IPS DF 4.7 (cell line): ENCODE measurements around the gene DCBLD2.
"Not testable (repeated sequence)": the region's sequence is repeated elsewhere in the genome, so short reads cannot be mapped to it uniquely, and the experiment has no call there.

ENCODE experiments used
- DNase-seq: peaks from one replicate; pipeline ENCODE4 v3.0.0-alpha.2; 2013; ENCODE audit warnings: low spot score; ENCODE audit errors: extremely low read depth

Gene DCBLD2

DNA sequence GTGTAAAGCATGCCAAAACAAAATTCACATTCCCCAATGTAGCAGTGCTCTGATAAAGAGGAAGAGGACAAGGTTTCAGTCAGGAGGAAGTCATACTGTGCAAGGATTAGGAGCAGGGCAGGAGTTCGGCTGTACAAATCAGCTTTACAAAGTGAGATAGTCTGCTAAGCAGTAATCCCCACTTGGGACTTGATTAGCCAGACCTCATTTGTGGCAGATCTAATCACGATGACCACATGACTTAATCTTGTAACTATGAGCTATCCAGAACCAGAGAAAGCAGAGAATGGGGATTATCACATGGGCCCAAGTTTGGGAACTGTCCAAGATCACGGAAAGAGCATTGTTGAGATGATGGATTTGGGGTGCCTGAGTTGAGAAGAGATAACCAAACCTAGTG lies 7.8 kb downstream of the DCBLD2 start:
- no peak for DNase-seq

DNA sequence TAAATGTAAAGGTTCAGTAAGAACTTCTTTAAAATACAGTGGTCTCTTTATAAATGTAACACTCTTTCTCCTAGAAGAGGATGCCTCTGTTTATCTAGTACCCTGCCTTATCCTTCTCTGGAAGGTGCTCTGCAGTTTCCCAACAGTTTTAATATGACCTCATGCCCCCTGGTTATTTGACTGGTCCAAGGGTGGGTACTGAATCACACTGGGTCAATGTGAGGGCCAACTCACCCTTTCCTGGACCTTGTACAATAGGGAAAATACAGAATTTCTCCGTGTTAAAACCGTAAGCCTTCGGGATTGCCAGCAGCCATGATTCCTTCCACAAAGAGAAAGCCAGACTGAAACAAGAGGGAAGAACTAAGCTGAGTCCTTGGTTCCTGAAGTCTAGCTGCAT lies 9.2 kb downstream of the DCBLD2 start:
- DNase-seq, result no peak

DNA sequence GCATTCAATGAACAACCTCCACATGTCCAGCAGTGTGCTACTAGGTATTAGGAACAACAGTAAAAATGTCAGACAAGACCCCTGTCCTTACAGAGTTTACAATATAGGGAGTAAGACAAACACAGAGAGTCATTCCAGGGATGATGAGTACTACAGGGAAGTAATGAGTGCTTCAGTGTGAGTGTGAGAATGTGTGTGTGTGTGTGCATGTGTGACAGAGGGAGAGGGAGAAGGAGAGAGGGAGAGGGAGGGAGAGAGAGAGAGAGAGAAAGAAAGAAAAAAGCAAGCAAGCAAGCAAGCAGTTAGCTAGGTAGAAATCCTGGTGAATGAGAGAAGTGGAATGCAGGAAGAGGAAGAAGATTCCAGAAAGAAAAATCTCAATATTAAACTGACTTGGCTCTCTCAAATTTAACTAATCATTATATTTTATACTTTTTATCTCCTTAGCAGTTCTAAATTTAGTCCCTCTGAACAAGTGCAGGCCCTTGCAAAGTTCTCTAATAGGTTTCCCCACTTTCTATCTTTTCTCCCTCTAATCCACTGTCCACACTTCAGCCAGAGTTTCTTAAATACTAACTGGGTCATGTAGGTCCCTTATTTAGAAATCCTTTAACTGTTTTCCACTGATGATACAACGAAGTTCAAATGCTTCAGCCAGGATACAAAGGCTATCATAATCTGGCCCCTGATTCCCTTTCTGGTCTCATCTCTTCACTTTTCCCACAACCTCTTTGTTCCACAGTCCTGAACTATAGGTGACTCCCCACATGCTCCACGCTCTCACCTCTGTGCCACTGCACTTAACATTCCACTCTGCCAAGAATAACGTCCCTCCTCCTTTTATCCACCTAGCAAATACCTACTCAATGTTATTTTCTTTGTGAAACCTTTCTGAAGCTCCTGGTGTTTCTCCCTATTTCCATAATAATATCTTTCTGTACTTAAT lies 10.3 kb downstream of the DCBLD2 start:
- no peak for DNase-seq

DNA sequence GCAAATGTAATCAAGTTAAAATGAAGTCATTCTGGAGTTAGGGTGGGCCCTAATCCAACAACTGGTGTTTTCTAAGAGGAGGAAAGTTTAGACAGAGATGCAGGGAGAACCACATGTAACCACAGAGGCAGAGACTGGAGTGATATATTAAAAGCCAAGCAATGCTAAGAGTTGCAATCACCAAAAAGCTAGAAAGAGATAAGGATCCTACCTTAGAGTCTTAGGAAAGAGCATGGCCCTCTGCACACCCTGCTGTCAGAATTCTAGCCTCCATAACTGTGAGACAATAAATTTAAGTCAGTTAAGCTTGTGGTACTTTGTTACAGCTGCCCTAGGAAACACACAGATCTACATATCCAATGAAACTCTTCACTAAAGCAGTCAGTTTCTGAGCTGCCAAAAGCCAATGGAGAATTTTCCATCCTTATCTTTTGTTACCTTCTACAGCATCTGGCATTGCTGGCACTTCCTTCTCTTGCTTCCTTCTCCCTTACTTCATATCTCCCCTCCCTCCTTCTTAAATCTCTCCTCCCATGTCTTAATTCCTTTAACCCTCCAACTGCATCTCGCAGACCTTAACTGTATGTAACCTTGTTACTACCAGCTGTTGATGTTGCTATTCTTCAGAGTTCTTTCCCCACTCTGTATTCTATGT lies 11.2 kb downstream of the DCBLD2 start:
- no peak for DNase-seq

DNA sequence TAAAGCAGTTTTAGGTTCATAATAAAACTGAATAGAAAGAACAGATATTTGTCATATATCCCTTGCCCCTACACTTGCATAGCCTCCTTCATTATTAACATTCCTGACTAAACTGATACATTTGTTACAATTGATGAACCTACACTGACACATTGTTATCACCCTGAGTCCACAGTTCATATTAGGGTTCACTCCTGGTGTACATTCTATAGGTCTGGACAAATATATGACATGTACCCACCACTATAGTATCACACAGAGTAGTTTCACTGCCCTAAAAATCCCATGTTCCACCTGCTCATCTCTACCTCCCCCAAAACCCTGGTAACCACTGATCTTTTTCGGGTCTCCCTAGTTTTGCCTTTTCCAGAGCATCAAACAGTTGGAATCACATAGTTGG lies 13.8 kb downstream of the DCBLD2 start:
- DNase-seq, result no peak

DNA sequence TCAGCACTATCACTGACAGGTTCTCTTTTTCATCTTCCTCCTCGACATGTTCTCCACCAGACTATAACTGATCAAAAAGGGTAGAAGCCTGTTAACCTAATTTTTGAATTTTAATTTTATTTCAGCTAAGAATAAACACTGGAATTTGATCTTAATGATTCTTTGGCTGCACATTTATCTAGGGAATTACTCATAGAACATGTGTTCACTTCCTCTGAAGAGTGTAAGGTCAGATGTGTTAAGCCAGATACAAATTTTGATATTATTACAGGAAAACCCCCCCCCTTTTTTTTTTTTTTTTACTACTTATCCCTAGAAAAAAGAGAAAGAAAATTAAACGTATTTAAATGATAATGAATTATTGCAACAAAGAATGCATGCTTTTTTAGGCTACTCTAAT lies 15.0 kb downstream of the DCBLD2 start:
- no peak for DNase-seq

DNA sequence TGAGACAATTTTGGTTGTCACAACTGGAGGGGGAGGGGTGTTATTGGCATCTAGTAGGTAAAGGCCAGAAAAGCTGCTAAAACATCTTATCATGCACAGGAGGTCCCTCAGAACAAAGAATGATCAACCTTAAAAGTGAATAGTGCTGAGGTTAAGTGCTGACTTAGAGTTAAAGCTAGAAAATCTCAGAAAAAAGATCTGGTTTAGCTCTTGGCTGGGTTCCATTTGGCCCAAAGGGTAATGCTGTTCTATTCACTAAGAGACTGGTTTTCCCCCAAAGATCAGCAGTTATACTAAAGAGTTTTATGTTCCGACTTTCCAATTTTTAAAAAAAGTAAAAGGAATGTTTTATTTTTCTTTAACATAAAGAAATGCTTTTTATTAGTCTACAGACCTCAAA lies 15.6 kb downstream of the DCBLD2 start:
- no peak for DNase-seq

DNA sequence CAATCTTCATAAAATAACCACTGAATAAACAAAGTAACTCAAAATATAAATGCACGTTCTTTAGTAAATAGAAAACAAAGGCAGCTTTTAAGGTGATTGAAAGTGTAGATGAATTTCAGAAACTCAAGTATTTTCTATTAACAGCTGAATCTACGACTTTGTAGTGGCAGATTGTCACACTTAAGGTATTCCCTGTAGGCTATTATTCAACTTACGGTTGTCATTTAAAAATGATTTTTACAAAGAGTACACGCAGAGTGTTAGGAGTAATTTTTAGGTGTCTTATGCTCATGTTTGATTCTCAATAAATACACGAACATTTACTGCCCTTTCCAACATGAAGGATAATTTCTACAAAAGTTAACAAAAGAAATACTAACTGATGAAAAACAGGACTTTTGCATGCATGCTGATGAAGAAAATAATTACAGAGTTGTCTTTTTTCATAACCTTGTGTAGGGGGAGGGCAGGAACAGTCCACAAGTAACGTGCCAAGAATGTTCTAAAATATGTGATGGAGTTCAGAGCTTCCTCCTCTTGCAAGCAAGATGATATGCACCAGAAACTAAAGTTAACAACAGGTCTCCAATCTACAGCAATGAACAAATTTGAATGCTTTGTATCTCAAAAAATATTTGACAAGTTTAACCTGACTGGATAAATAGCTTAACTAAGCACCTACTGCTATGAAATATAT lies 16.7 kb downstream of the DCBLD2 start:
- DNase-seq, result no peak

DNA sequence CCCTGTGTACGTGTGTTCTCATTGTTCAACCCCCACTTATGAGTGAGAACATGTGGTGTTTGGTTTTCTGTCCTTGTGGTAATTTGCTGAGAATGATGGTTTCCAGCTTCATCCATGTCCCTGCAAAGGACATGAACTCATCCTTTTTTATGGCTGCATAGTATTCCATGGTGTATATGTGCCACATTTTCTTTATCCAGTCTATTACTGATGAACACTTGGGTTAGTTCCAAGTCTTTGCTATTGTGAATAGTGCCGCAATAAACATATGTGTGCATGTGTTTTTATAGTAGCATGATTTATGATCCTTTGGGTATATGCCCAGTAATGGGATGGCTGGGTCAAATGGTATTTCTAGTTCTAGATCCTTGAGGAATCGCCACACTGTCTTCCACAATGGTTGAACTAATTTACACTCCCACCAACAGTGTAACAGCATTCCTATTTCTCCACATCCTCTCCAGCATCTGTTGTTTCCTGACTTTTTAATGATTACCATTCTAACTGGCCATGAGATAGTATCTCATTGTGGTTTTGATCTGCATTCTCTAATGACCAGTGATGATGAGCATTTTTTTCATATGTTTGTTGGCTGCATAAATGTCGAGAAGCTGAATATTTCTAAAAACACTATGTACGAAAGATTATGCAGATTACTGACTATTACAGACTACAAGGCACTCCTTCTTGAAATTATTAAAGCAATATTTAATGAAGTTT lies 18.7 kb downstream of the DCBLD2 start:
- DNase-seq, result not testable (repeated sequence)

DNA sequence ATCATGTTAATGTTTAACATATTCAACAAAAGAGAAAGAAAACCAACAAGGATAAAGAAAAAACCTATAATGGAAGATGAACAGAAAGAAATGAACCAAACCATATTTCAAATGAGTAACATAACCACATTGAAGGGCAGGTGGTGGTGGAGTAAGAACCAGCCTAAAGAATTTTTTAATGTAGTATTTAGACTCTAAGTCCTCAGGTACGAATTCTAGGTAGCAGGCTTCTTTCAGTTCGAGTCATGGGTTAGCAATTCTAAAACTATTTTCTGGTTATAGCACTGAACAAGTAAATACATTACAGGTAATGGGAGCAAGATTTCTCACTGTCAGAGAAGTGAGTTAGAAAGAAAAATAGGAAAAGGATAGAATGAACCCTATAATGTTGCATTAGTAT lies 24.4 kb downstream of the DCBLD2 start:
- DNase-seq, result no peak

DNA sequence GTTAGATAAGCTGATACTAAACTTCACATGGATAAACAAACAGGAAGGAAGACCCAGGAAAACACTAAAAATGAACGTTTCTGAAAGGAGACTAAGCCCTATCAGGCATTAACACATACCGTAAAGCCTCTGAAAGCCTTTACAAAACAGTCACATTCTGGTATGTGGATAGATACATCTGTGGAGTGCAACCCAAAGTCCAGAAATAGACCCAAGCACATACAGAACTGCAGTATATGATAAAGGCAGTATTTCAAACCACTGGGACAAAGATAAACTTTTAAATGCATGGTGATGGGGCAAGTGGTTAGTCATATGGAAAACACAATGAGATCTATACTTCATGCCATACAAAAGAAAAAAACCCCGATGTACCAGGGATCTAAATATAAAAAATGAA lies 26.0 kb downstream of the DCBLD2 start:
- DNase-seq, result no peak

DNA sequence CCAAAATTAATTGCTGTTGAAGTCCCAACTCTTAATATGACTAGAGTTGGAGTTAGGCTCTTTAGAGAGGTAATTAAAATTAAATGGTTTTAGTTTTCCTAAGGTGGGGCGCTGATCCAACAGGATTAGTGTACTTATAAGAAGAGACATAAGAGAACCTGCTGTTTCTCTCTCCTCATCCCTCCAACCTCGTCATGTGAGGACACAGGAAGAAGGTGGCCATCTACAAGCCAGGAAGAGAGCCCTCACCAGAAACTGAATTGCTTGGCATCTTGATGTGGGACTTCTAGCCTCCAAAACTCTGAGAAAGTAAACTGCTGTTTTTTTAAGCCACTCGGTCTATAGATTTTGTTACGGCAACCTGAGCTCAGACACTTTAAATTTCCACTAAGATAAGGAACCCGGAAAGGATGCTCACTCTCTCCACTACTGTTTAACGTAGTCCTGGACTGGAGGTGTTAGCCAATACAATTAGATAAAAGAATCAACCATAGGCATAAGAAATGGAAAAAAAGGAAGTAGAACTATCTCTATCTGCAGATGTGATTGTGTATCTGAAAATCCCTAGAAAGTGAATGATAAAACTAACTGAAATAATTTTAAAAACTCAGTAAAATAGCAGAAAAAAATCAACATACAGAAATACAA lies 26.8 kb downstream of the DCBLD2 start:
- DNase-seq, result no peak

DNA sequence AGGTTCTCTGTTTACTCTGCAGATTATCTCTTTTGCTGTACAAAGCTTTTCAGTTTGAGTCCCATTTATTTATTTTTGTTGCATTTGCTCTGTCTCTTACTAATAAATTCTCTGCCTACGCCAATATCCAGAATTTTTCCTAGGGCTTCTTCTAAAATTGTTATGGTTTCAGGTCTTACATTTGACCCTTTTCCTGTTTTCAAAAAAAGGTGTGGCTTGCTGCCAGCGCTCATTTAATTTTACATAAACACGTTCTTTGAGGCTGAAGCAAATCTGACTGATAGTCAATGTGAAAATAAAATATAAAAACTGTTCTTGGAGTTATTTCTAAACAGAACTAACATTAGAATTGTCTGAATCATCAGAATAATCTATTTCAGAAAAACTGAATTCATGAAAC lies 32.1 kb downstream of the DCBLD2 start:
- DNase-seq, result no peak

DNA sequence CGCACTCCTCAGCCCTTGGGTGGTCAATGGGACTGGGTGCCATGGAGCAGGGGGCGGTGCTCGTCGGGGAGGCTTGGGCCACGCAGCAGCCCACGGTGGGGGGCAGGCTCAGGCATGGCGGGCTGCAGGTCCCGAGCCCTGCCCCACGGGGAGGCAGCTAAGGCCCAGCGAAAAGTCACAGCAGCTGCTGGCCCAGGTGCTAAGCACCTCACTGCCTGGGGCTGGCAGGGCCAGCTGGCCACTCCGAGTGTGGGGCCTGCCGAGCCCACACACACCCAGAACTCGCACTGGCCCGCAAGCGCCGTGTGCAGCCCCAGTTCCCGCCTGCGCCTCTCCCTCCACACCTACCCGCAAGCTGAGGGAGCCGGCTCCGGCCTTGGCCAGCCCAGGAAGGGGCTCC lies 43.5 kb downstream of the DCBLD2 start:
- DNase-seq, result not testable (repeated sequence)

DNA sequence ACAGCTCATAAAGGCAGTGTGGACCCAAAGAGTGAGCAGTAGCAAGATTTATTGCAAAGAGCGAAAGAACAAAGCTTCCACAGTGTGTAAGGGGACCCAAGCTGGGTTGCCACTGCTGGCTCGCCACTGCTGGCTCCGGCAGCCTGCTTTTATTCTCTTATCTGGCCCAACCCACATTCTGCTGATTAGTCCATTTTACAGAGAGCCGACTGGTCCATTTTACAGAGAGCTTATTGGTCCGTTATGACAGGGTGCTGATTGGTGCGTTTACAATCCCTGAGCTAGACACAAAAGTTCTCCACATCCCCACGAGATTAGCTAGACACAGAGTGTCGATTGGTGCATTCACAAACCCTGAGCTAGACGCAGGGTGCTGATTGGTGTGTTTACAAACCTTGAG lies 44.2 kb downstream of the DCBLD2 start:
- not testable (repeated sequence) for DNase-seq

DNA sequence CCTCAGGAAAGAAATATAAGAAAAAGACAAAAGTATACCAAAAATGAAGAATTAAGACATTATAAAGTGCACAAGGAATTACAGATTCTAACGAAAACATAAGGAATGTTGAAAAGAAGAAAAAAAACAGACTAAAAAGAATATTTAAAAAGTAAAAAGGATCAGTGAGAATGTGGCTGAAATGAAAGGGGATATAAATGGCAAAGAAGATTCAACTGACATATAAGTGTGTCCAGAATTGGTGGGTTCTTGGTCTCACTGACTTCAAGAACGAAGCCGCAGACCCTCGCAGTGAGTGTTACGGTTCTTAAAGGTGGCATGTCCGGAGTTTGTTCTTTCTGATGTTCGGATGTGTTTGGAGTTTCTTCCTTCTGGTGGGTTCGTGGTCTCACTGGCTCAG lies 44.8 kb downstream of the DCBLD2 start:
- DNase-seq, result no peak

DNA sequence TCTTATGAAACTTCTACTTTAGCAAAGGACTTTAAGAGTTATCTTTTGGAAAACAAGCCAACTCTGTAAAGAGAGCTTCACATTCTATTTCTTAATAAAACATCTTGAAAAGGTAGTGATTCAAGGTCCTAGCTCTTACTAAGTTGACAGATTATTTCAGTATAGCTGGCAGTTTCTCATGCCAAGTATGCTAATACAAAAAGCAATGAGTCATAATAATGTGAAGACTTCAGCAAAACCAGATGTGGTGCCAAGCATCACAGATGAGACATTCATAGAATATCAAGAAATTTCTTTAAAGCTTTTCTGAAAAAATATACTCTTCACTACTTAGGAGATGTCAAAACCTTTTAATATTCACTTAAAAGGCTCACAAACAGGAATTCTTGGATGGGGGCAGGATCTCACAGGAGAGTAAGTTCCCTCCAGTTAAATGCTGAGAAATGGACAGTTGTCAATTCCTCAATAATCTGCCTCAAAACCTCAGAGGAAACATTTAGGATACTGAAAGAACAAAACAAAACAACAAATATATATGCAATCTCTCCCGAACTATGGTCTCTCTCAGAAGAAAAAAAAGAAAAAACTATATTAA lies 45.6 kb downstream of the DCBLD2 start:
- DNase-seq, result no peak

DNA sequence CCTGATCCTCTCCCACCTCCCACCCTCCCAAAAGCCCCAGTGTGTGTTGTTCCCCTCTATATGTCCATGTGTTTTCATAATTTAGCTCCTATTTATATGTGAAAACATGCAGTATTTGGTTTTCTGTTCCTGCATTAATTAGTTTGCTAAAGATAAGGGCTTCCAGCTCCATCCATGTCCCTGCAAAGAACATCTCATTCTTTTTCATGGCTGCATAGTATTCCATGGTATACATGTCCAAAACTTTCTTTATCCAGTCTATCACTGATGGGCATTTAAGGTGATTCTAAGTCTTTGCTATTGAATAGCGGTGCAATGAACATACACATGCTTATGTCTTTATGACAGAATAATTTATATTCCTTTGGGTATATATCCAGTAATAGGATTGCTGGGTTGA lies 53.4 kb downstream of the DCBLD2 start:
- DNase-seq, result no peak

DNA sequence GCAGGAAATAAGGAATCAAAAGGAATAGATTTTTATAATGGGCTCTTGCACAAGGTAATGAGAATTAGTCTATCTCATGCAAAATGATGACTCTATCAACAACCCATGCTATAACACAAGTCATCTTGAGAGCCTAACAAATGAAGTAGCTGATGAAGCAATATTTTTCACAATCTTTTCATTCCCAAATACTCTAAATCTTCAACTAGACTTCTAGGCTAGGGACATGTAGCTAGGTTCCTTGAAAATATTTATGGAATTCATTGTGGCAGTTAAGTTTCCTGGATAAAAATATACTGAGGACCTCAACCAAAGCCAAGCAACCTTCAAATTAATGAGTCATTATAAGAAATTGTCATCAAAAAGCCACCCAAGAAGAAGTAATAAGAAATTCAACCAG lies 55.4 kb downstream of the DCBLD2 start:
- no peak for DNase-seq

DNA sequence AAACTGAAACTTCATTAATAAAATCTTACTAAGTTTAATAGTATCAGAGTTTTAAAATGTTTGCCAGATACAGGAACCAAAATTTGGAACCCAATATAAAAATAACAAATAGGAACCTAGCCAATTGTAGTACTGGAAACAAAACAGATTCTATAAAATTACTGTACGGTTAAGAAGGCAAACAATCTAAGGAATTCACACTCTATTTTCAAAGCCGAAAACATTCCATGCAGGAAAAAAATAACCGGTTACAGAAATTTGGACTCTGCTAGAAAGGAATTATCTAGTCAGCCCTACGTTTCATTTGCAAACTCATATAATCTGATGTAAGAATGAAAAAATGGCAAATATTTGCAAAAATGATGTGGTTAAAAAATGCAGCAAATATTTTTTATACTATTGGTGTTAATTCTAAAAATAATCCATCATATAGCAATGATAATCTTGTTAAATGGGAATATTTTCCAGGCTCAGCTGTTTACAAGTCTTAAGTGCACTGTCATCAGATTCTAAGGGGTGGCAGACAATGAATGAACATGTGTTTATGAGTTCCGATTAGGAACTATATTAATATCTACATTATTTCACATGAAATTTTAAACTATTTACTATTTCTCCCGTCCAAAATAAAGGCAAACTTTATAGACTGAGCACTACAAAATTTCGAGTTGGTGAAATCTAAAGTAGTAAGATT lies 58.1 kb downstream of the DCBLD2 start:
- no peak for DNase-seq
